GM21576 (cell line): Measurements from ENCODE around the gene EPHA6.

ENCODE experiments used
- ATAC-seq: cut with Tn5 transposase; IDR thresholded peaks from one replicate; pipeline ENCODE4 v1.9.1; 2021; ENCODE audit warnings: mild to moderate bottlenecking, moderate library complexity; ENCODE audit not compliant: unreplicated experiment

EPHA6 gene

DNA sequence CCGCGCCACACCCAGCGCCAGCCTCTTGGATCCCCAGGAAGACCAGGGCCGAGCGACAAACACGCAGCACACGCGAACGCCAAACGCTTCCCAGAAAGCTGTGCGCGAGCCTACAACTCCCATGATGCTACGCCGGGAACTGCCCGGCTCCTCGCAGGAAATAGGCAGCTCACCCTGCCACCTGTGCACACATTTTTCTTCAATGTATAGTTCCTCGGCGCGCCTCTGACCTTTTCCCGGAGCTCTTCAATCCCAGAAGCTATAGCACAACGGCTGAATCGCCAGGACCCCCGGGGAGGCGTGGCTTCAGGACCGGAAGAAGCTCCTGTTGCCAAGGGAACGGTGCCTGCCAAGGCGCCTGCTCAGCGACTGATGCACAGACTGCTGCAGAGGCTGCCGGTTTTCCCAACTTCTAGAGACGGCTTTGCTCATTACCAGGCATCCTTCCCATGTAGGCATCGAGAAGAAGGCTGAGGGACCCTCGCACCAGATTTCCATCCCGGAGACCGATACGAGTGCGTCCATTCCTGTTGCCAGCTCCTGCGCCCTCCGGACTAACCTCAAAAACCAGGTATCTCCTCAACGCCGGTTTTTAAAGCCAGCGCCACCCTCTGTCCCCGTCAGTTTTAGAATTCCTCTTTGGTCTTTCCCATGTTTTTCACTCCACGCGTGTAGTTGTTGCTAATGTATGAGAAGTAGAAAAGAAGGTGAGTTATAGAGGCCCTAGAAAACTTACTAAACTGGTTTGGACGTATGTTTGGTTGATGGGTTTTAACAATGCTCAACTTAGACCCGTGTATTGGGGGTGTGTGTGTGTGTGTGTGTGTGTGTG, 950.2 kb downstream of the EPHA6 start, which contains the start of gene ARL6:
Gene ARL6 (plus strand): TSS at position 352 of the 832 bp plus-strand sequence. CDS start 3,350 bp downstream, outside the sequence.
- ATAC-seq: peak; percentile 95

DNA sequence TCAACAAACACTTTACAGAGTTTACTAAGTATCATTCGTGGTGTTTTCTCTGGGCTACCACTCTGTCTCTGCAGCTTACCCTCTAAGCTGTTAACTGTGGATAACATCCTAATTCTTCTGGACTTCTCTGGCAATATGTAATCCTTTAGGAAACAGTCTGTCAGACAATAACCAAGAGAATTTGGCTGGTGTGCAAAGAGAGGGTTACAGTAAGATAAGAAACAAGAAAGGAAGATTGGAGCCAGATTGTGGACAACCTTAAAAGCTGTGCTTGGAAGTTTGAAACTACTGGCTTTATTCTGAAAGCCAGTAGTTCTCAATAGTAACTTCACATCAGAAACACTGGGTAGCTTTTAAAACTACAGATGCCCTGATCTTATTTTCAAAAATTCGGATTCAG, 950.9 kb downstream of the EPHA6 start:
- no peak for ATAC-seq

DNA sequence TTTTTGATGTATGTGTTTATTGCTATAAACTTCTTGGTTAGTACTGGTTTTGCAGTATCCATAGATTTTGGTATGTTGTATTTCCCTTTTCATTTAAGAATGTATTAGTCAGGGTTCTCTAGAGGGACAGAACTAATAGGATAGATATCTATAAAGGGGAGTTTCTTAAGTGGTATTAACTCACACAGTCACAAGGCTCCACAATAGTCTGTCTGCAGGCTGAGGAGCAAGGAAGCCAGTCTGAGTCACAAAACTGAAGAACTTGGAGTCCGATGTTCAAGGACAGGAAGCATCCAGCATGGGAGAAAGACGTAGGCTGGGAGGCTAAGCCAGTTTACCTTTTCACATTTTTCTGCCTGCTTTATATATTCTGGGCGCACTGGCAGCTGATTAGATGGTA, 958.5 kb downstream of the EPHA6 start:
- no peak for ATAC-seq

DNA sequence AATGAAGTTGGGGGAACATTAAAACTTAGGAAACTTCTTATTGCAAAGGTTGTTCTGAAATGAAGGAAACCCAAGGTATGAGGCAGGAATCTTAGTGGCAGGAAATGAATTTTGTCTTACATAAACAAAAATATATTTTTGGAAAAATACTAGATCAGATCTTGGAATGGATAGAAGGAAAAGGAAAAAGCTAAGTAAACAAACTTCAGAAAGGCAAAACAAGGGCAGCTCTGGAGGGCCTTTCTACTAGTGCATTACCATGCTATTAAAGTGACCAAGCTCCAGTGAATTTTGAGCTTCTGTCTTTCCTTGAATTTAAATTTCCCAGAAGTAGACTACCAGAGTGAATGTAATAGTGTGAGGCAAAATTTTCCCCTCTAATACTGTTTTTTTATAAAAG, 963.8 kb downstream of the EPHA6 start:
- no peak for ATAC-seq

- ATAC-seq: no peak
Observed at GRCh38 chr3:97793420-97794019, 979.1 kb downstream of the EPHA6 start.

DNA sequence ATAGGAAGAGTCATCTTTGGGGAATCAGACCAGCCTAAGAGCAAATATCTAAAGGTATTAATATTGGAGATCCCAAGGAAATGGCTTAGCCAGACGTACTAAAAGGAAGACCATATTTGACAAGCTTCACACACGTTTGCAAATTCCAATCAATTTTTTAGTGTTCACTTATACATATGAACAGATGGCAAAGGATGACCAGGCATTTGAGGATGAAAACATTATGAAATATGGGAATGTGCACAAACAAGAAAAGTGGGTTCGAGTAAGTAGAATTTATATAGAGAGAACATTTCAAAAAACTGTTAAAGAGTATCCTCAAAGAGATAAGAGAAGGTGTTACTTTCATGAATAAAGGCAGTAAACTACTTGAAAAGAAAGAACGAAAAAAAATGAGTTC, 981.6 kb downstream of the EPHA6 start:
- no peak for ATAC-seq
